Fibroblast of lung (primary cell): ENCODE measurements around the gene FOS. TPM values are rescaled to one million over a fixed set of nuclear protein-coding genes. Genes with fewer than 3 reads are reported as not detected.
A peak's percentile ranks its signal among the peaks of the same experiment; 100 is the strongest.

ENCODE experiments used
- DNase-seq, 2 donors: peaks; one replicate each; pipeline versions ENCODE4 v3.0.0 to v3.0.0-alpha.2; 2010; ENCODE audit warnings: low read depth in 2 of 2
- H2AFZ ChIP-seq: 2 replicates; pipeline ENCODE4 v1.5.1; 2012; ENCODE audit warnings: low read length, control low read depth, inconsistent platforms
- H3K27ac ChIP-seq: 2 replicates; pipeline ENCODE4 v1.5.1; 2011; ENCODE audit warnings: low read length, control low read depth; ENCODE audit not compliant: insufficient read depth
- H3K27me3 ChIP-seq: 2 replicates; pipeline ENCODE4 v1.5.1; 2011; ENCODE audit warnings: mild to moderate bottlenecking, low read length; ENCODE audit not compliant: control insufficient read depth, insufficient read depth
- H3K36me3 ChIP-seq: 2 replicates; pipeline ENCODE4 v1.5.1; 2011; ENCODE audit warnings: low read length; ENCODE audit not compliant: control insufficient read depth, insufficient read depth
- H3K4me1 ChIP-seq: 2 replicates; pipeline ENCODE4 v1.5.1; 2011; ENCODE audit warnings: low read length; ENCODE audit not compliant: control insufficient read depth, insufficient read depth; ENCODE audit errors: extremely low read depth
- H3K4me2 ChIP-seq: 2 replicates; pipeline ENCODE4 v1.5.1; 2011; ENCODE audit warnings: low read length, control low read depth; ENCODE audit not compliant: insufficient read depth; ENCODE audit errors: extremely low read depth
- H3K4me3 ChIP-seq, 4 experiments: fragments of 200-600 bp in 1 of 4; sonication (generic) in 1 of 4; replicated peaks in 1 of 4; 2 replicates each; pipeline ENCODE4 v1.5.1; 2011 to 2016; ENCODE audit warnings: low read length in 4 of 4, low read depth in 3 of 4, mild to moderate bottlenecking in 3 of 4, control low read depth in 2 of 4, inconsistent platforms in 1 of 4, mixed read lengths in 1 of 4; ENCODE audit not compliant: insufficient read depth in 1 of 4; ENCODE audit errors: control extremely low read depth in 1 of 4
- H3K79me2 ChIP-seq: 2 replicates; pipeline ENCODE4 v1.5.1; 2012; ENCODE audit warnings: mild to moderate bottlenecking, low read length, inconsistent platforms; ENCODE audit not compliant: control insufficient read depth, insufficient read depth
- H3K9ac ChIP-seq: 2 replicates; pipeline ENCODE4 v1.5.1; 2011; ENCODE audit warnings: mild to moderate bottlenecking, low read length, control low read depth; ENCODE audit not compliant: insufficient read depth
- H3K9me3 ChIP-seq: 2 replicates; pipeline ENCODE4 v1.5.1; 2012; ENCODE audit warnings: low read depth, low read length; ENCODE audit not compliant: control insufficient read depth, insufficient read depth
- H4K20me1 ChIP-seq: 2 replicates; pipeline ENCODE4 v1.5.1; 2011; ENCODE audit warnings: low read length; ENCODE audit not compliant: control insufficient read depth, insufficient read depth; ENCODE audit errors: extremely low read depth
- EZH2 ChIP-seq: IDR thresholded peaks from 2 replicates; pipeline ENCODE4 v1.5.1; 2012; ENCODE audit warnings: low read length, control low read depth, mild to moderate bottlenecking; ENCODE audit errors: missing control alignments
- polyA plus RNA-seq, 2 donors: library from polyadenylated mRNA; depleted of rRNA in 1 of 2; stranded (reverse) in 1 of 2; unstranded in 1 of 2; fragments of >200 nt; gene quantifications; 2 replicates each; pipeline ENCODE4 v1.2.1, GENCODE V29; 2011 to 2012; ENCODE audit warnings: missing spikeins in 1 of 2
- total RNA-seq: library from RNA; depleted of rRNA; stranded (reverse); fragments of >200 nt; gene quantifications from 2 replicates; pipeline ENCODE4 v1.2.1, GENCODE V29; 2014
- TF ChIP-seq, protein P1 (sequence below), 2 donors: IDR thresholded peaks in 1 of 2; conservative IDR thresholded peaks in 1 of 2; 1 replicate in 1 of 2; 2 replicates in 1 of 2; pipeline ENCODE4 v1.5.1; 2011 to 2012; ENCODE audit warnings: low read length in 2 of 2, control low read depth in 1 of 2, inconsistent platforms in 1 of 2, low read depth in 1 of 2, mild to moderate bottlenecking in 1 of 2

FOS gene
- total and polyA plus RNA-seq, 2 donors (not counting 1 experiment from before 2014, with no cell fraction given), result 24.6 to 178 TPM

DNA sequence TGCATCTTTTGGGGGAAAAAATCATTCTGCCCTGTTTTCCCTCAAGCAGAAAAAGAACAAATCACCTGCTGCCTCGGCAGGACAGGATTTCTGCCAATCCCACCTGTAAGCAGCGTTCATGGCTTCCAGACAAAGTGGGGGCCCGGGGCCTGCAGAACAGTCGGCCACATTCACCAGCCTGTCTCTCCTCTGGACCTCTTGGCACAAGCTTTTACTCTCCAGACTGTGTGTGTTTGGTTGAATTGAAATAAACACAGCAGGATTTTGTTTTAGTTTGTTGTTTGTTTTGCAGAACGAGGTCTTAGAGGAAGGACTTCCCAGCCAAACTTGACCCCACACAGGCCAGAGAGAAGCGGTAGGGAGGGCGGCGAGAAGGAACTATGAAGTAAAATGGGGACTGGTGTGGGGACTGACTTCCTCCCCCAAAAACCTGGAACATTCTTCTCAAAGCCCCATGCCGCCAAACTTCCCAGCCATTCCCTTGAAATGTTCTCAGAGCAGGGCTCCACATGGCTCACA lies 41.7 kb upstream of the FOS start:
- Histone ChIP-seq H3K9me3 (no peaks in the 10 kb centered on the region), H3K4me3 (no peak overlapping the region), H3K36me3 (no peaks in the 10 kb centered on the region), H3K4me2 (no peak overlapping the region), H3K9ac (peak overlapping the region; percentile 37), H3K27me3 (no peaks in the 10 kb centered on the region), H2AFZ (peak overlapping the region; percentile 71), H3K27ac (no peak overlapping the region), H4K20me1 (no peaks in the 10 kb centered on the region), H3K4me1 (peaks cover 9% of the 10 kb centered on the region), H3K79me2 (no peaks in the 10 kb centered on the region)
- TF ChIP-seq, protein P1, sequence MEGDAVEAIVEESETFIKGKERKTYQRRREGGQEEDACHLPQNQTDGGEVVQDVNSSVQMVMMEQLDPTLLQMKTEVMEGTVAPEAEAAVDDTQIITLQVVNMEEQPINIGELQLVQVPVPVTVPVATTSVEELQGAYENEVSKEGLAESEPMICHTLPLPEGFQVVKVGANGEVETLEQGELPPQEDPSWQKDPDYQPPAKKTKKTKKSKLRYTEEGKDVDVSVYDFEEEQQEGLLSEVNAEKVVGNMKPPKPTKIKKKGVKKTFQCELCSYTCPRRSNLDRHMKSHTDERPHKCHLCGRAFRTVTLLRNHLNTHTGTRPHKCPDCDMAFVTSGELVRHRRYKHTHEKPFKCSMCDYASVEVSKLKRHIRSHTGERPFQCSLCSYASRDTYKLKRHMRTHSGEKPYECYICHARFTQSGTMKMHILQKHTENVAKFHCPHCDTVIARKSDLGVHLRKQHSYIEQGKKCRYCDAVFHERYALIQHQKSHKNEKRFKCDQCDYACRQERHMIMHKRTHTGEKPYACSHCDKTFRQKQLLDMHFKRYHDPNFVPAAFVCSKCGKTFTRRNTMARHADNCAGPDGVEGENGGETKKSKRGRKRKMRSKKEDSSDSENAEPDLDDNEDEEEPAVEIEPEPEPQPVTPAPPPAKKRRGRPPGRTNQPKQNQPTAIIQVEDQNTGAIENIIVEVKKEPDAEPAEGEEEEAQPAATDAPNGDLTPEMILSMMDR (conservative IDR thresholded peaks at IDR 0.05 in 1 of 2, IDR thresholded peaks at IDR 0.05 in 1 of 2; ENCODE audit: low read depth in 1 of 2, low read length in 2 of 2), result no peak
- no peak for TF ChIP-seq EZH2
- DNase-seq, result no peak

DNA sequence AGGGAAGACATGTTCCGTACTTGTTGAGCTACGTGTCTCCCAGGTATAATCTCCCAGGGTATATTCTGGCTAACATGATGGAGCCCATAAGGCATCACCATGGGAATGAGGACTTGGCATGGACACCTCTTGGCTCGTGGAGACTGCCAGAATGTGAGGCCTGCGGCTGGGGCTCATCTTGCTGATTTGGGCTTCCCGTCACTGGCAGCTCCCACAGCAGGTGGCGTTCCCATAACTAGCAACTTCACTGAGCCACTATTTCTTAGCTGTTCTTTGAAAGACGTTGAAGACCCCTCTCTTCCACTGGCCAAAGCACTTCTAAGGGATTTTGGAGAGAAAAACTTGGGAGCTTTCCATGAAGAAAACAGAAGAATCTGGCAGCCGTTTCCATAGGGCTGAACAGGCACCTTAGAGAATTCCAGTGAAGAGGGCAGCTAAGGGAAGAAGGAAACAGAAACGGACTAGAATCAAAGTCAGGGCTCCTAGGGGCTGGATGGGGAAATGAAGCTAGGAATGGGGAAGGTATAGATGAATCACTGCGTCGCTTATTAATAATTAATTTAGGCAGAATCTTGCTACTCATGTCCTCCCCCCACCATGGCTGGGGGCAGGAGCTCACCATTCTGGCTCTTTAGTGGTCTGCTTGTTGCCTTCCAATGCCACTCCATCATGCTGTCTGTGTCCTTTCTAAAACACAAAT lies 39.7 kb upstream of the FOS start:
- no peak overlapping the region for H2AFZ ChIP-seq
- TF ChIP-seq, protein P1 (conservative IDR thresholded peaks at IDR 0.05 in 1 of 2, IDR thresholded peaks at IDR 0.05 in 1 of 2; ENCODE audit: low read depth in 1 of 2, low read length in 2 of 2), result no peak
- TF ChIP-seq EZH2, result no peak
- H4K20me1 ChIP-seq, result no peaks in the 10 kb centered on the region
- no peaks in the 10 kb centered on the region for H3K36me3 ChIP-seq
- H3K79me2 ChIP-seq, result no peaks in the 10 kb centered on the region
- no peaks in the 10 kb centered on the region for H3K9me3 ChIP-seq
- no peak overlapping the region for H3K4me2 ChIP-seq
- no peak overlapping the region for H3K27ac ChIP-seq
- no peak overlapping the region for H3K4me3 ChIP-seq
- no peaks in the 10 kb centered on the region for H3K27me3 ChIP-seq
- peaks cover 9% of the 10 kb centered on the region for H3K4me1 ChIP-seq
- no peak for DNase-seq
- H3K9ac ChIP-seq, result no peak overlapping the region

DNA sequence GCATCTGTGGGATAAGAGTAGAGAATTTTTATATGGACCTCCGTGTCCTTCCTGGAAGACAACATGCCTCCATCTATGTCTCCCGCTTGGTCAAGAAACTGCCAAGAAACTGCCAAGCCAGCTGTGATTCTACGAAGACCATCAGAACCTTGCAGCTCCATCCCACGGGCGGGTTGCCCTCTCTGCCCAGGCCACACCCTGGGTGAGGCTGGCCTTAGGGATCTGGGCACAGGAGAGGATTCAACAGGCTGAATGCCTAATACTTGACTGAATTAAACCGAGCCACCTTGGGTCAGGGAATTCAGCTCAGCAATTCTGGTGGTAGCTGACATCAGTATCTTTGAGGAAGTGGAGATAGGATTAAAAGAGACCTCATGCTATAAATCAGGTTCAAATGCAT lies 37.8 kb upstream of the FOS start:
- Histone ChIP-seq H3K9ac (no peak overlapping the region), H4K20me1 (no peaks in the 10 kb centered on the region), H3K4me3 (no peak overlapping the region), H3K27me3 (no peaks in the 10 kb centered on the region), H3K79me2 (no peaks in the 10 kb centered on the region), H2AFZ (no peak overlapping the region), H3K4me1 (peaks cover 8% of the 10 kb centered on the region), H3K9me3 (no peaks in the 10 kb centered on the region), H3K27ac (no peak overlapping the region), H3K4me2 (no peak overlapping the region), H3K36me3 (no peaks in the 10 kb centered on the region)
- TF ChIP-seq, protein P1 (conservative IDR thresholded peaks at IDR 0.05 in 1 of 2, IDR thresholded peaks at IDR 0.05 in 1 of 2; ENCODE audit: low read depth in 1 of 2, low read length in 2 of 2), result no peak
- no peak for TF ChIP-seq EZH2
- DNase-seq, result no peak
